Measurements from ENCODE around the gene ANKRD44. TPM values are rescaled to one million over a fixed set of nuclear protein-coding genes. Genes with fewer than 3 reads are reported as not detected.

ANKRD44 gene
- total RNA-seq, 1 experiment from 2014 or later = not detected

GRCh38 chr2:197141702-197142473 is 168.7 kb downstream of the ANKRD44 start:
- no peak for DNase-seq (ENCODE audit: low spot score)
- in situ Hi-C loops (cut with HindIII; ENCODE audit: low sequenced_read_pairs) = no loop called here

- in situ Hi-C loops (cut with HindIII; ENCODE audit: low sequenced_read_pairs) = no loop called here
Measured at GRCh38 chr2:197140045-197140444, 170.5 kb downstream of the ANKRD44 start.

GRCh38 chr2:197138506-197138905 is 172.1 kb downstream of the ANKRD44 start:
- no peak for DNase-seq (ENCODE audit: low spot score)
- in situ Hi-C loops (cut with HindIII; ENCODE audit: low sequenced_read_pairs) = no loop called here

More at GRCh38 chr2:197140045-197140444, 170.5 kb downstream of the ANKRD44 start:
- DNase-seq (ENCODE audit: low spot score) = no peak

- no peak for DNase-seq (ENCODE audit: low spot score)
- in situ Hi-C loops (cut with HindIII; ENCODE audit: low sequenced_read_pairs) = no loop called here
Measured at GRCh38 chr2:197137826-197138477, 172.6 kb downstream of the ANKRD44 start.

- DNase-seq (ENCODE audit: low spot score) = no peak
- in situ Hi-C loops (cut with HindIII; ENCODE audit: low sequenced_read_pairs) = no loop called here
Measured at GRCh38 chr2:197137231-197137630, 173.3 kb downstream of the ANKRD44 start.

GRCh38 chr2:197136452-197136851 is 174.1 kb downstream of the ANKRD44 start:
- no peak for DNase-seq (ENCODE audit: low spot score)
- in situ Hi-C loops (cut with HindIII; ENCODE audit: low sequenced_read_pairs) = no loop called here

- in situ Hi-C loops (cut with HindIII; ENCODE audit: low sequenced_read_pairs) = no loop called here
- no peak for DNase-seq (ENCODE audit: low spot score)
Measured at GRCh38 chr2:197135806-197136205, 174.8 kb downstream of the ANKRD44 start.

- in situ Hi-C loops (cut with HindIII; ENCODE audit: low sequenced_read_pairs) = no loop called here
- no peak for DNase-seq (ENCODE audit: low spot score)
Measured at GRCh38 chr2:197134206-197134605, 176.4 kb downstream of the ANKRD44 start.

- DNase-seq (ENCODE audit: low spot score) = no peak
- in situ Hi-C loops (cut with HindIII; ENCODE audit: low sequenced_read_pairs) = no loop called here
Measured at GRCh38 chr2:197131558-197131855, 179.1 kb downstream of the ANKRD44 start.

- in situ Hi-C loops (cut with HindIII; ENCODE audit: low sequenced_read_pairs) = no loop called here
Measured at GRCh38 chr2:197130318-197130717, 180.3 kb downstream of the ANKRD44 start.

GRCh38 chr2:197128897-197129296 is 181.7 kb downstream of the ANKRD44 start:
- DNase-seq (ENCODE audit: low spot score) = no peak
- in situ Hi-C loops (cut with HindIII; ENCODE audit: low sequenced_read_pairs) = no loop called here

More at GRCh38 chr2:197130318-197130717, 180.3 kb downstream of the ANKRD44 start:
- no peak for DNase-seq (ENCODE audit: low spot score)

GRCh38 chr2:197128126-197128525 is 182.5 kb downstream of the ANKRD44 start:
- in situ Hi-C loops (cut with HindIII; ENCODE audit: low sequenced_read_pairs) = no loop called here
- DNase-seq (ENCODE audit: low spot score) = no peak

- no peak for DNase-seq (ENCODE audit: low spot score)
- in situ Hi-C loops (cut with HindIII; ENCODE audit: low sequenced_read_pairs) = no loop called here
Measured at GRCh38 chr2:197126630-197127352, 183.8 kb downstream of the ANKRD44 start.

- no peak for DNase-seq (ENCODE audit: low spot score)
- in situ Hi-C loops (cut with HindIII; ENCODE audit: low sequenced_read_pairs) = no loop called here
Measured at GRCh38 chr2:197124639-197125390, 185.8 kb downstream of the ANKRD44 start.

GRCh38 chr2:197122821-197123220 is 187.8 kb downstream of the ANKRD44 start:
- in situ Hi-C loops (cut with HindIII; ENCODE audit: low sequenced_read_pairs) = no loop called here
- DNase-seq (ENCODE audit: low spot score) = no peak

GRCh38 chr2:197121756-197122385 is 188.7 kb downstream of the ANKRD44 start:
- in situ Hi-C loops (cut with HindIII; ENCODE audit: low sequenced_read_pairs) = no loop called here
- DNase-seq (ENCODE audit: low spot score) = no peak

- DNase-seq (ENCODE audit: low spot score) = no peak
- in situ Hi-C loops (cut with HindIII; ENCODE audit: low sequenced_read_pairs) = no loop called here
Measured at GRCh38 chr2:197121255-197121654, 189.3 kb downstream of the ANKRD44 start.

GRCh38 chr2:197116306-197116879 is 194.2 kb downstream of the ANKRD44 start:
- DNase-seq (ENCODE audit: low spot score) = no peak
- in situ Hi-C loops (cut with HindIII; ENCODE audit: low sequenced_read_pairs) = no loop called here

- in situ Hi-C loops (cut with HindIII; ENCODE audit: low sequenced_read_pairs) = no loop called here
Measured at GRCh38 chr2:197115325-197115724, 195.3 kb downstream of the ANKRD44 start.

More at GRCh38 chr2:197115325-197115724, 195.3 kb downstream of the ANKRD44 start:
- DNase-seq (ENCODE audit: low spot score) = no peak
